GM19438 (cell line): ENCODE data around the gene DNAH2.
"Not testable (repeated sequence)": the region's sequence is repeated elsewhere in the genome, so short reads cannot be mapped to it uniquely, and the experiment has no call there.

Experiments used
- ATAC-seq: cut with Tn5 transposase; IDR thresholded peaks from one replicate; pipeline ENCODE4 v1.9.1; 2021; ENCODE audit warnings: low read depth; ENCODE audit not compliant: unreplicated experiment

The DNAH2 gene

DNA sequence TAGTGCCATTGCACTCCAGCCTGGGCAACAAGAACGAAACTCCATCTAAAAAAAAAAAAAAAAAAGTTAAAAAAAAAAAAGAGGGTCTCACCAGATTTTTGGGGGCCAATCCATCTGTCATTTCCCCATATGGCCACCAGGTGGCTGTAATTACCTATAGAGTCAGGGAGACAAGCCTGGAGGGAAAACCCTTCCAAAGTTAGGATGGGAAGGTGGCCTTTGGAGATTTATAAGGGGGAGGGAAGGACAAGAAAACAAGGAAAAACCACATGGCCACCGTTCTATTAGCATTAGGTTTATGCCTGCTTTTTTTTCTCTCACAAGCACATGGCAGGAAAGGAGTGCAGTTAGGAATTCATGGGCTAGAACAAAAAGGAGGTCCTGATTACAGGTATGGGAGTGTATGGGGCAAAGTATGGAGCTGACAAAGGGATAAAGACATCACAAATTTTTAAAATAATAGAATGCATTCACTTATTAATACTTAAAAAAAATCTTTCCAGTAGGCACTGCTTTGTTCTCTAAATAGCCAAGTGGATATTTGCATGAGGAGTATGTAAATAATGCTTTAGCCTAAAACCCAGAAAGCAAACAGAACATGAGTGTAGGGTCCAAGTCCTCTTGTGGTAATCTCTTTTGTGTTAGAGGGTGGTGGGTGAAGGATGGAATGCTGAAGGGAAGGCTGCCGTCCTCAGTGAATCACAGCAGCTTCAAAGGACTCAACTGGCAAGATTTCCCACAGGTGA lies 145.3 kb downstream of the DNAH2 start:
- no peak for ATAC-seq

DNA sequence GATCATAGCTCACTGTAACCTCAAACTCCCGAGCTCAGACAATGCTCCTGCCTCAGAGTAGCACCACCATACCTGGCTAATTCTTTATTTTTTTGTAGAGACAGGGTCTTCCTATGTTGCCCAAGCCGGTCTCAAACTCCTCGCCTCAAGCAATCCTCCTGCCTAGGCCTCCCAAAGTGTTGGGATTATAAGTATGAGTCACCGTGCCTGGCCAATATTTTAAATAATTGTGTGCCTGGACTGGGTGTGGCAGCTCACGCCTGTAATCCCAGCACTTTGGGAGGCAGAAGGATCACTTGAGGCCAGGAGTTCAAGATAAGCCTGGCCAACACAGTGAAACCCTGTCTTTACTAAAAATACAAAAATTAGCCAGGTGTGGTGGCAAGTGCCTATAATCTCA lies 146.8 kb downstream of the DNAH2 start:
- not testable (repeated sequence) for ATAC-seq

DNA sequence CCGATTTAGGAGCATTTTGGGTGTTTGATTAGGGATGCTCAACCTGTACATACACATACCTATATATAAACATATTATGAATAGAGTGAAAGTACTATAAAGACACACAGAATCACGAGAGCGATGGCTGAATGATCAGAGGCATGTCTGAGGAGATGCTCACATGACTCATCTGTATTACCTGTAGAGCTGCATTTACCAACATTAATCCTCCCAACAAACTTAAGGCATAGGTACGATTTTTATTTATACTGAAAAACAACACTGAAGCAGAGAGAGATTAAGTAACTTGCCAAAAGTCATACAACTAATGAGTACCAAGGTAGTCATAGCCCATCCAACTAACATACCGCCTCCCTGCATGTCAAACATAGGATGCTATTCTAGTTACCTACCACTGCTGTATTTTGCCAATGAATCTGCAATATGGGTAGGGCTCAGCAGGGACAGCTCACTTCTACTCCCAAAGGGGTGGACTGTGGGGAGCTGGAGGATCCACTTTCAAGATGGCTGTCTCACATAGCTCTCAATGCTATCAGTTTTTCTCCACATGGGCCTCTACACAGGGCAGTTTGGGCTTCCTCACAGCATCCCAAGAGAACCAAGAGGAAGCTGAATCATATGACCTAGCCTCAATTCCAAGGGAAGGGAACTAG lies 147.6 kb downstream of the DNAH2 start:
- no peak for ATAC-seq

DNA sequence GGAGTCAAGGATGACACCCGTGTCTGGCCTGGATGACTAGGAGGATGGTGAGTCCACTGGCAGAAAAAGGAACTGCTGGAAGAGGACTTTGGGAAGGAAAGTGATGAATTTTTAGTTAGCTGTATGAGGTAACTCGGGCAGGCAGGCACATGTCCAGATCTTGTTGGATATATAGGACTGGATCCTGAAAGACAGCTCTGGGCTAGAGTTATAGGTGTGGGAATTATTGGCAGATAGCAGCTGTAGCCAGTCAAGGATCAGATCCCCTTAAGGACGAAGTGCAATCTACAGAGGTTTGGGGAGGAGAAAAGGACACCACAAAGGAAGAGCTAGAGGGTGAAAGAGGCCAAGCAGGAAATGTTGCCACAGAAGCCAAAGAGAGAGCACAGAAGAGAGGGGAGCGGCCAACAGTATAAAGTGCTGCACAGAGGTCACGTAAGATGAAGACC lies 150.4 kb downstream of the DNAH2 start:
- no peak for ATAC-seq

DNA sequence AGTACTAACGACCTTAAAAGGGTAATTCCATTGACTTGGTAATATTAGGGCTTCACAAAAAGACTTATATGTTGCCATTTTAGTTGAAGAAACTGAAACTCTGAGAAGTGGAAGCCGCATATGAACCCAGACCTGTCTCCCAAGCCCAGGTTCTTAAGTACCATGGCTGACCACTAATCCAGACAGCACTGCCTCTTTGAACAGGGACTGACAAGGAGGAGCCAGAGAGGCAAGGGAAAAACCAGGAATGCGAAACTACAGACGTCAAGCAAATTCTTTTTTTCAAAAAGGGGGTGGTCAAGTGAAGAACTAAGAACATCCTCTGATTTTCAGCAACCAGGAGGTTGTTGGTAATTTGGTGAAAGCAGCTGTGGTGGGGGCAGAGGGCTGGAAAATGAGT lies 155.5 kb downstream of the DNAH2 start:
- no peak for ATAC-seq

DNA sequence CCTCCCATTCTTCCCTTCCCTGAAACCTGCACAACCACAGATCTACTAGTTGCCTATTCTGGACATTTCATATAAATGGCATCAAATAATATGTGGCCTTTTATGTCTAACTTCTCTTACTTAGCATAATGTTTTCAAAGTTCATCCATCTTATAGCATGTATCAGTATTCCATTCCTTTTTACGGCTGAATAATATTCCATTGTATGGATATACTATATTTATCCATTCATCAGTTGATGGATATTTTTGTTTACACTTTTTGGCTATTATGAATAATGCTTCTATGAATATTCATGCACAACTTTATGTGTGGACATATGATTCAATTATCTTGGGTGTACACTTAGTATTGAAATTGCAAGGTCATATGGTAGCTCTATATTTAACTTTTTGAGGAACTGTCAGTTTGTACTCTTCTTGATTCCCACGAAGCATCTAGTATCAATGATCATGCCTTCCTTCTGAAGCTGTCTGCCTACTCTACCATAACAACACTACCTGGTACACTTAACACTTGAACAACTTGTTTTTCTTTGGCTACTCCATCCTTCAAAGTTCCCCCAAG lies 158.3 kb downstream of the DNAH2 start:
- no peak for ATAC-seq

DNA sequence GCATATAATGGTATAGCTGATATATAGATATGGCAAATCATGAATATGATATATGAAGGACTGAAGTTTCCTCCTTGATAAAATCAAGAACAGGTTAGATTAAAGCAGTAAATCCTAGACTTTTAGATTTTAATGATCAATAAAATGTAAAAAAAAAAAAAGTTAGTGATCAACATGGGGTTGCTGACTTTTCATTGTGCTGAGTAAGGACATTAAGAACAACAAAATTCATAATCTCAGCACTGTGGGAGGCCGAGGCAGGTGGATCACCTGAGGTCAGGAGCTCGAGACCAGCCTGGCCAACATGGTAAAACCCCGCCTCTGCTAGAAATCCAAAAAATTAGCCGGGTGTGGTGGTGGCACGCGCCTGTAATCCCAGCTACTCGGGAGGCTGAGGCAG lies 160.7 kb downstream of the DNAH2 start:
- no peak for ATAC-seq

DNA sequence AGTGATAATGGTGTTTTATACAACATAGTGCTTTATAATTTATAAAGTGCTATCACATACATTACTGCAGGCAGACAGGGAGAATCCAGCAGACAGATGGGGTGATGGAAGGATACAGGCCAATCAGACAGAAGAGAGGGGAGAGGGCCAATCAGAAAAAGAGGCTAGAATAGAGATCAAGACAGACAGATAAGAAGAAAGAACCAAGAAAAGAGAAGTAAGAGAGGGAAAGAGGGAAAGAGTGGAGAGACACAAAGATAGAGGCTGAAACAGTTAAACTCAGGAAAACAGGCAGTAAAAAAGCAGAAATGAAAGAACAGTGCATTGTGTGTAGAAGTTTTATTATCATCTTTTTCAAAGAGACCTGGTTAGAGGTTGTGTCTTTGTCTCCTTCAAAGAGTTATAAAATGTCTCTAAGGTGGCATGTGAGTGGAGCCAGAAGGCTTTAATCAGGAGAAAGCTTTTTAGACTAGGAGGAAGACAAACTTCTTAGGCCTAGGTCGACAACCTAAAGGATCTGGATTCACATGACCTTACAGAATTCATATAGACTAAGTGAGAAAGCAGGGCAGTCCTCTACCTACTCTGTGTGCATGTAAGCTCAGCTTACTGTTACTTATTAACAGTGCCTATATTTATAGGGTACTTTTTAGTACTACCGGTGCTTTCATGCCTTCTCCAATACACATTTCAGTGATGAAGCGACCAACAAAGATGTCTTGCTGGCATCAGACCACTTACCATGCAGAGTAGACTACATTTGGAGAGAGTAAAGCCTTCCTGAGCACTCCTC lies 162.7 kb downstream of the DNAH2 start:
- no peak for ATAC-seq

DNA sequence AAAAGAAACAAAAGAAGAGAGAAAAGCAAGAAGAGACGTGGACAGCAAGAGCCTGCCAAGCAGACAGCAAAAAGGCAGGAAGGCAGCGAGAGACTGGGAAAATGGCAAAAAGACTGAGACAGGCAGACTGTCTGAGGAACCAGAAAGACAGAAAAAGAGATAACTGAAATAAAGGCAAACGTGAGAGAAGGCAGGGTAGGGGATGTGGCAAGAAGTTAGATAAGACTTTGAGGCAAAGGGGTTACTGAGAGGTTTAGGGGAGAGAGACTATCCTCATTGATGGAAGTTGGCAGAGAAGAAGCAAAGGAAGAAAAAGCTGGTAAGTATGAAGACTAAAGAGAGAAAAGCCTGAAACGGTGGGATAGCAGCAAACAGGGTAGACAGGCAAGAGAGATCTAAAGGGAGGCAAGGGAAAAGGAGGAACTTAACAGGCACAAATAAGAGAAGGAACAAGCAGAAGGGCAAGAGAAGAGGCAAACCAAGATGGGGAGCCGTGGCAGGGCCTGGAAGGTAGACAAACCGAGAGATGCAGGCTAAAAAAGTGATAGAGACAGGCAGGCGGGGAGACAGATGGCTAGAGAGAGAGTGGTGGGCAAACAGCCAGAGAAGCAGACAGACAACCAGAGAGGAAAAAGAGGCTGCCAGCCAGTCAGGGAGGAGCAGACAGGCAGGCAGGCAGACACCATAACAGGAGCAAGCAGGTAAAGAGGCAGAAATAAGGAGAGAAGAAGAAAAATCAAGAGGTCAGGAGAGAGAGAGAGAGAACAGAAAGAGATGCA lies 163.9 kb downstream of the DNAH2 start:
- ATAC-seq, result no peak

DNA sequence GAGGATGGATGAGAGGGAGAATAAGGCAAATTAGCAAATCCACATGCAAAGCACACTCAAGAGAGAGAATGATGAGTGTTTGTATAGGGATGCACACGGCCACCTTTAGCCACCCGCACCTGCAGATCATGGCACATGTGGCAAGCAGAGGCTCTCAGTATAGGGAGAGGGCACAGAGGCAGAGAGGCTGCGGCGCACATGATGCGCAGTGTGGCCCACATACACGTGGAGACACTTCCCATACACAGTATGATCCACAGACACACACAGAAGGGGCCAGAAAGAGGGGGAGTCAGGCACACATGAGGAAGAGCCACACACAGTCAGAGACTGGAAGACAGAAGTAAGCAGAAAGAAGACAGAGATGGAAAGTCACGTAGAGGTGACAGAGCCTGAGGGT lies 164.5 kb downstream of the DNAH2 start:
- ATAC-seq, result no peak

DNA sequence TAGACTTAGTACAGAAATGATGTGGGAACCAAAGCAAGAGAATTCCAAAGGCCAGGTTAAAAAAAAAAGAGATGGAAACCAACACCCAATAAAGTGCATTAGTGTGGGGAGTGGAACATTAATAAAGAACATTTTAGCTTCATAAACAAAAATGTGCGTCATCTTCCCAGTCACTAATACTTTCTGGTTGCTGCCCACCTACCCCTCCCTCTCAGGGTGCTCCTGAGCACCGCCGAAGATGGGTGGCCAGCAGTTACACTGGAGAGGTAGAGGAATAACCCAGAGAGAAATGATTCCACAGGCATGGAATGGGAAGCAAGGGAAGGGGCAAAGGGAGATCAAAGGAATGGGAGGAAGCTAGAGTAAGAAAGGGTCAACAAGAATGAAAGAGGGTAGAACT lies 165.1 kb downstream of the DNAH2 start:
- no peak for ATAC-seq
